HCT116 (cell line): Measurements from ENCODE around the gene FNDC3B. TPM values are rescaled to one million over a fixed set of nuclear protein-coding genes. Genes with fewer than 3 reads are reported as not detected.

ENCODE experiments used
- ATAC-seq: fragments of 200-7000 bp; cut with Tn5 transposase; 2 replicates; pipeline ENCODE4 v1.9.1; 2020; ENCODE audit warnings: mild to moderate bottlenecking, moderate library complexity
- BruUV-seq: library from RNA; stranded (reverse); fragments of 400-500 nt; replicated peaks from 2 replicates; lab custom pipeline; 2021; lab: Mats Ljungman, UMichigan
- CTCF ChIA-PET: fragments of 300-600 bp; sonication (Branson Sonifier 250); formaldehyde crosslinking; loops from one replicate; lab custom pipeline; 2021; ENCODE audit warnings: antibody characterized with exemption; lab: Charles Lee
- POLR2A ChIA-PET: fragments of 300-600, 350-600 bp; sonication (Branson Sonifier 250); formaldehyde crosslinking; loops from one replicate; lab custom pipeline; 2021; ENCODE audit warnings: antibody characterized with exemption; lab: Charles Lee
- RAD21 ChIA-PET, 2 experiments: fragments of 300-600 bp; sonication (Branson Sonifier 250); formaldehyde crosslinking; loops; one replicate each; lab custom pipeline; 2023; ENCODE audit warnings: low total read pairs in 2 of 2; ENCODE audit not compliant: uncharacterized antibody in 2 of 2, unreplicated experiment in 2 of 2, low non-redundant PET in 1 of 2; lab: Charles Lee
- DNase-seq: peaks from one replicate; pipeline ENCODE4 v3.0.0-alpha.2; 2010; ENCODE audit warnings: low read depth, low spot score
- H2AFZ ChIP-seq: fragments of 200-600 bp; shearing (Covaris generic), sonication (generic); 2 replicates; pipeline ENCODE4 v1.6.1; 2017; ENCODE audit warnings: low read depth, mixed run types, mixed read lengths, antibody characterized with exemption, low read length; ENCODE audit not compliant: poor library complexity, severe bottlenecking
- H3K27ac ChIP-seq: 2 replicates; pipeline ENCODE4 v1.5.1; 2012; ENCODE audit warnings: low read depth, low read length
- H3K27me3 ChIP-seq: fragments of 200-600 bp; sonication (generic); 2 replicates; pipeline ENCODE4 v1.6.1; 2016; ENCODE audit warnings: mixed run types, low read length, mixed read lengths; ENCODE audit not compliant: insufficient read depth
- H3K36me3 ChIP-seq, 2 experiments: fragments of 200-500 bp in 1 of 2; fragments of 200-600 bp in 1 of 2; sonication (Bioruptor generic) in 1 of 2; sonication (generic) in 1 of 2; 2 replicates each; pipeline versions ENCODE4 v1.5.1 to v1.6.1; 2014 to 2016; ENCODE audit warnings: low read length in 2 of 2, inconsistent platforms in 1 of 2, mixed read lengths in 1 of 2, mixed run types in 1 of 2; ENCODE audit not compliant: insufficient read depth in 2 of 2, control insufficient read depth in 1 of 2
- H3K4me1 ChIP-seq, 2 experiments: fragments of 200-600 bp in 1 of 2; sonication (generic) in 1 of 2; 2 replicates each; pipeline versions ENCODE4 v1.5.1 to v1.6.1; 2012 to 2017; ENCODE audit warnings: low read length in 2 of 2, inconsistent platforms in 1 of 2, mild to moderate bottlenecking in 1 of 2, mixed read lengths in 1 of 2, mixed run types in 1 of 2, moderate library complexity in 1 of 2; ENCODE audit not compliant: insufficient read depth in 2 of 2, control insufficient read depth in 1 of 2
- H3K4me2 ChIP-seq: fragments of 200-600 bp; sonication (generic); 2 replicates; pipeline ENCODE4 v1.6.1; 2017; ENCODE audit warnings: mixed run types, low read length, mixed read lengths
- H3K4me3 ChIP-seq, 2 experiments: fragments of 200-600 bp in 1 of 2; sonication (generic) in 1 of 2; replicated peaks in 1 of 2; 2 replicates each; pipeline ENCODE4 v1.5.1; 2011 to 2016; ENCODE audit warnings: low read length in 2 of 2, control low read depth in 1 of 2, low read depth in 1 of 2, mild to moderate bottlenecking in 1 of 2, mixed read lengths in 1 of 2, mixed run types in 1 of 2
- H3K79me2 ChIP-seq: fragments of 200-600 bp; sonication (generic); 2 replicates; pipeline ENCODE4 v1.6.1; 2017; ENCODE audit warnings: mild to moderate bottlenecking, mixed run types, low read length, moderate library complexity, mixed read lengths; ENCODE audit not compliant: insufficient read depth
- H3K9ac ChIP-seq: fragments of 200-600 bp; sonication (generic); 2 replicates; pipeline ENCODE4 v1.6.1; 2016; ENCODE audit warnings: low read length, mixed read lengths
- H3K9me2 ChIP-seq: fragments of 200-600 bp; sonication (generic), shearing (Covaris generic); 2 replicates; pipeline ENCODE4 v1.6.1; 2017; ENCODE audit warnings: mixed run types, mild to moderate bottlenecking, moderate library complexity; ENCODE audit not compliant: insufficient read depth
- H3K9me3 ChIP-seq, 2 experiments: fragments of 200-500 bp in 1 of 2; fragments of 200-600 bp in 1 of 2; sonication (Bioruptor generic) in 1 of 2; sonication (generic) in 1 of 2; 2 replicates each; pipeline ENCODE4 v1.6.1; 2014 to 2017; ENCODE audit warnings: low read length in 2 of 2, mixed read lengths in 2 of 2, inconsistent platforms in 1 of 2, low read depth in 1 of 2, mild to moderate bottlenecking in 1 of 2, mixed run types in 1 of 2, moderate library complexity in 1 of 2; ENCODE audit not compliant: control insufficient read depth in 1 of 2, insufficient read depth in 1 of 2
- H4K20me1 ChIP-seq: fragments of 200-600 bp; sonication (generic), shearing (Covaris generic); 2 replicates; pipeline ENCODE4 v1.6.1; 2017; ENCODE audit warnings: mixed run types, mild to moderate bottlenecking, moderate library complexity; ENCODE audit not compliant: insufficient read depth
- CBX3 ChIP-seq: IDR thresholded peaks from 2 replicates; pipeline ENCODE4 v1.6.1; 2012; ENCODE audit warnings: low read depth
- CEBPB ChIP-seq: IDR thresholded peaks from 2 replicates; pipeline ENCODE4 v1.6.1; 2012; ENCODE audit warnings: low read depth
- EGR1 ChIP-seq: IDR thresholded peaks from 2 replicates; pipeline ENCODE4 v1.6.1; 2012; ENCODE audit warnings: low read depth
- EZH2 ChIP-seq: fragments of 200-600 bp; sonication (generic); IDR thresholded peaks from 2 replicates; pipeline ENCODE4 v1.6.1; 2017; ENCODE audit warnings: antibody characterized with exemption, mixed run types
- FOSL1 ChIP-seq: IDR thresholded peaks from 2 replicates; pipeline ENCODE4 v1.6.1; 2012; ENCODE audit warnings: low read depth
- JUND ChIP-seq: IDR thresholded peaks from 2 replicates; pipeline ENCODE4 v1.6.1; 2012
- POLR2AphosphoS5 ChIP-seq: IDR thresholded peaks from 2 replicates; pipeline ENCODE4 v1.6.1; 2011; ENCODE audit warnings: mild to moderate bottlenecking, low read depth, low read length, moderate library complexity
- SIN3A ChIP-seq: IDR thresholded peaks from 2 replicates; pipeline ENCODE4 v1.6.1; 2012; ENCODE audit warnings: low read depth
- SP1 ChIP-seq: IDR thresholded peaks from 2 replicates; pipeline ENCODE4 v1.6.1; 2012; ENCODE audit warnings: low read depth
- SRF ChIP-seq: IDR thresholded peaks from 2 replicates; pipeline ENCODE4 v1.6.1; 2012; ENCODE audit warnings: low read depth
- TCF7L2 ChIP-seq: IDR thresholded peaks from 2 replicates; pipeline ENCODE4 v1.7.0; 2011; ENCODE audit warnings: borderline replicate concordance, inconsistent platforms; ENCODE audit not compliant: insufficient read depth, insufficient read length; ENCODE audit errors: extremely low read depth
- YY1 ChIP-seq: IDR thresholded peaks from 2 replicates; pipeline ENCODE4 v1.6.1; 2011; ENCODE audit warnings: low read length, low read depth, moderate library complexity, mild to moderate bottlenecking; ENCODE audit not compliant: insufficient replicate concordance; ENCODE audit errors: extremely low read depth
- ZFX ChIP-seq: fragments of 450-650 bp; IDR thresholded peaks from 2 replicates; pipeline ENCODE4 v1.6.1; 2017
- ZNF274 ChIP-seq: fragments of 200-500 bp; sonication (Bioruptor generic); IDR thresholded peaks from 2 replicates; pipeline ENCODE4 v1.6.1; 2014; ENCODE audit warnings: mild to moderate bottlenecking, low read depth, low read length, inconsistent platforms
- intact Hi-C: fragments of 100-400 bp; cut with micrococcal nuclease; formaldehyde crosslinking; loops from 2 replicates; pipeline ENCODE4 v1.10.0; 2022
- total RNA-seq: library from RNA; stranded (reverse); gene quantifications from one replicate; pipeline ENCODE4 v1.2.1, GENCODE V29; 2021; ENCODE audit not compliant: unreplicated experiment
- TF ChIP-seq, protein P1 (sequence below): IDR thresholded peaks from 2 replicates; pipeline ENCODE4 v1.6.1; 2012
- TF ChIP-seq, protein P2 (sequence below): IDR thresholded peaks from 2 replicates; pipeline ENCODE4 v1.6.1; 2011; ENCODE audit warnings: mild to moderate bottlenecking, low read length, moderate library complexity; ENCODE audit not compliant: insufficient replicate concordance; ENCODE audit errors: extremely low read depth
- TF ChIP-seq, protein P3 (sequence below), 3 experiments: fragments of 200-600 bp in 1 of 3; sonication (generic) in 1 of 3; IDR thresholded peaks in 2 of 3; conservative IDR thresholded peaks in 1 of 3; 2 replicates each; pipeline ENCODE4 v1.5.1; 2012 to 2017; ENCODE audit warnings: low read depth in 2 of 3, low read length in 2 of 3, antibody characterized with exemption in 1 of 3, borderline replicate concordance in 1 of 3, control low read depth in 1 of 3, mild to moderate bottlenecking in 1 of 3, mixed read lengths in 1 of 3, mixed run types in 1 of 3, moderate library complexity in 1 of 3; ENCODE audit not compliant: insufficient read depth in 1 of 3
- TF ChIP-seq, protein P4 (sequence below): IDR thresholded peaks from 2 replicates; pipeline ENCODE4 v1.6.1; 2012; ENCODE audit warnings: low read depth
- TF ChIP-seq, protein P5 (sequence below): IDR thresholded peaks from 2 replicates; pipeline ENCODE4 v1.6.1; 2012

The FNDC3B gene
- total RNA-seq, 1 experiment from 2014 or later = 45.7 TPM

DNA sequence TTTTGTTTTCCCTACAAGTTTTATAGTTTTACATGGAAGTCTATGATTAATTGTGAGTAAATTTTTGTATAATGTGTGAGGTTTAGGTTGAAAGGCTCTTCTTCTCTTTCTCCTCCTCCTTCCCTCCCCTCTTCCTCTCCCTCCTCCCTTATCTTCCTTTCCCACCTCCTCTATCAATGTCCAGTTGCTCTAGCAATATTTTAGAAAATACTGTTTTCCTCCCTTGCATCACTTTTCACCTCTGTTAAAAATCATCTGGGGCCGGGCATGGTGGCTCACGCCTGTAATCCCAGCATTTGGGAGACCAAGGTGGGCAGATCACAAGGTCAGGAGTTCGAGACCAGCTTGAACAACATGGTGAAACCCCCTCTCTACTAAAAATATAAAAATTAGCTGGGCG lies 119.4 kb downstream of the FNDC3B start:
- POLR2A ChIA-PET = no interaction called here
- H3K27ac ChIP-seq = no peak overlapping the region
- intact Hi-C loops = loop anchor here (10.0 kb wide), 1 partner anchor 184 kb away; no protein-coding TSS in a partner anchor
- DNase-seq (no peak), ATAC-seq (no peak)
- no peaks in the 10 kb centered on the region for H3K9me3 ChIP-seq
- H3K36me3 ChIP-seq = no peaks in the 10 kb centered on the region; a peak in 1 of 4 replicates
- no peak for TF ChIP-seq FOSL1
- TF ChIP-seq SRF = no peak
- no peak for TF ChIP-seq POLR2AphosphoS5
- no peak for TF ChIP-seq EGR1
- no peak for TF ChIP-seq ZFX
- no peak for TF ChIP-seq TCF7L2
- no peak for TF ChIP-seq CBX3
- TF ChIP-seq, protein P1, sequence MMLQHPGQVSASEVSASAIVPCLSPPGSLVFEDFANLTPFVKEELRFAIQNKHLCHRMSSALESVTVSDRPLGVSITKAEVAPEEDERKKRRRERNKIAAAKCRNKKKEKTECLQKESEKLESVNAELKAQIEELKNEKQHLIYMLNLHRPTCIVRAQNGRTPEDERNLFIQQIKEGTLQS = no peak
- TF ChIP-seq, protein P2, sequence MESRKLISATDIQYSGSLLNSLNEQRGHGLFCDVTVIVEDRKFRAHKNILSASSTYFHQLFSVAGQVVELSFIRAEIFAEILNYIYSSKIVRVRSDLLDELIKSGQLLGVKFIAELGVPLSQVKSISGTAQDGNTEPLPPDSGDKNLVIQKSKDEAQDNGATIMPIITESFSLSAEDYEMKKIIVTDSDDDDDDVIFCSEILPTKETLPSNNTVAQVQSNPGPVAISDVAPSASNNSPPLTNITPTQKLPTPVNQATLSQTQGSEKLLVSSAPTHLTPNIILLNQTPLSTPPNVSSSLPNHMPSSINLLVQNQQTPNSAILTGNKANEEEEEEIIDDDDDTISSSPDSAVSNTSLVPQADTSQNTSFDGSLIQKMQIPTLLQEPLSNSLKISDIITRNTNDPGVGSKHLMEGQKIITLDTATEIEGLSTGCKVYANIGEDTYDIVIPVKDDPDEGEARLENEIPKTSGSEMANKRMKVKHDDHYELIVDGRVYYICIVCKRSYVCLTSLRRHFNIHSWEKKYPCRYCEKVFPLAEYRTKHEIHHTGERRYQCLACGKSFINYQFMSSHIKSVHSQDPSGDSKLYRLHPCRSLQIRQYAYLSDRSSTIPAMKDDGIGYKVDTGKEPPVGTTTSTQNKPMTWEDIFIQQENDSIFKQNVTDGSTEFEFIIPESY = no peak
- TF ChIP-seq CEBPB = no peak
- TF ChIP-seq, protein P3, sequence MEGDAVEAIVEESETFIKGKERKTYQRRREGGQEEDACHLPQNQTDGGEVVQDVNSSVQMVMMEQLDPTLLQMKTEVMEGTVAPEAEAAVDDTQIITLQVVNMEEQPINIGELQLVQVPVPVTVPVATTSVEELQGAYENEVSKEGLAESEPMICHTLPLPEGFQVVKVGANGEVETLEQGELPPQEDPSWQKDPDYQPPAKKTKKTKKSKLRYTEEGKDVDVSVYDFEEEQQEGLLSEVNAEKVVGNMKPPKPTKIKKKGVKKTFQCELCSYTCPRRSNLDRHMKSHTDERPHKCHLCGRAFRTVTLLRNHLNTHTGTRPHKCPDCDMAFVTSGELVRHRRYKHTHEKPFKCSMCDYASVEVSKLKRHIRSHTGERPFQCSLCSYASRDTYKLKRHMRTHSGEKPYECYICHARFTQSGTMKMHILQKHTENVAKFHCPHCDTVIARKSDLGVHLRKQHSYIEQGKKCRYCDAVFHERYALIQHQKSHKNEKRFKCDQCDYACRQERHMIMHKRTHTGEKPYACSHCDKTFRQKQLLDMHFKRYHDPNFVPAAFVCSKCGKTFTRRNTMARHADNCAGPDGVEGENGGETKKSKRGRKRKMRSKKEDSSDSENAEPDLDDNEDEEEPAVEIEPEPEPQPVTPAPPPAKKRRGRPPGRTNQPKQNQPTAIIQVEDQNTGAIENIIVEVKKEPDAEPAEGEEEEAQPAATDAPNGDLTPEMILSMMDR (IDR thresholded peaks at IDR 0.05 in 2 of 3, conservative IDR thresholded peaks at IDR 0.05 in 1 of 3; ENCODE audit: borderline replicate concordance in 1 of 3, insufficient read depth in 1 of 3, low read depth in 2 of 3, low read length in 2 of 3) = no peak
- no peak for TF ChIP-seq ZNF274
- no peak for TF ChIP-seq SIN3A
- TF ChIP-seq, protein P4, sequence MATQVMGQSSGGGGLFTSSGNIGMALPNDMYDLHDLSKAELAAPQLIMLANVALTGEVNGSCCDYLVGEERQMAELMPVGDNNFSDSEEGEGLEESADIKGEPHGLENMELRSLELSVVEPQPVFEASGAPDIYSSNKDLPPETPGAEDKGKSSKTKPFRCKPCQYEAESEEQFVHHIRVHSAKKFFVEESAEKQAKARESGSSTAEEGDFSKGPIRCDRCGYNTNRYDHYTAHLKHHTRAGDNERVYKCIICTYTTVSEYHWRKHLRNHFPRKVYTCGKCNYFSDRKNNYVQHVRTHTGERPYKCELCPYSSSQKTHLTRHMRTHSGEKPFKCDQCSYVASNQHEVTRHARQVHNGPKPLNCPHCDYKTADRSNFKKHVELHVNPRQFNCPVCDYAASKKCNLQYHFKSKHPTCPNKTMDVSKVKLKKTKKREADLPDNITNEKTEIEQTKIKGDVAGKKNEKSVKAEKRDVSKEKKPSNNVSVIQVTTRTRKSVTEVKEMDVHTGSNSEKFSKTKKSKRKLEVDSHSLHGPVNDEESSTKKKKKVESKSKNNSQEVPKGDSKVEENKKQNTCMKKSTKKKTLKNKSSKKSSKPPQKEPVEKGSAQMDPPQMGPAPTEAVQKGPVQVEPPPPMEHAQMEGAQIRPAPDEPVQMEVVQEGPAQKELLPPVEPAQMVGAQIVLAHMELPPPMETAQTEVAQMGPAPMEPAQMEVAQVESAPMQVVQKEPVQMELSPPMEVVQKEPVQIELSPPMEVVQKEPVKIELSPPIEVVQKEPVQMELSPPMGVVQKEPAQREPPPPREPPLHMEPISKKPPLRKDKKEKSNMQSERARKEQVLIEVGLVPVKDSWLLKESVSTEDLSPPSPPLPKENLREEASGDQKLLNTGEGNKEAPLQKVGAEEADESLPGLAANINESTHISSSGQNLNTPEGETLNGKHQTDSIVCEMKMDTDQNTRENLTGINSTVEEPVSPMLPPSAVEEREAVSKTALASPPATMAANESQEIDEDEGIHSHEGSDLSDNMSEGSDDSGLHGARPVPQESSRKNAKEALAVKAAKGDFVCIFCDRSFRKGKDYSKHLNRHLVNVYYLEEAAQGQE = no peak
- TF ChIP-seq YY1 = no peak
- no peak for TF ChIP-seq JUND
- no peak for TF ChIP-seq SP1
- TF ChIP-seq, protein P5, sequence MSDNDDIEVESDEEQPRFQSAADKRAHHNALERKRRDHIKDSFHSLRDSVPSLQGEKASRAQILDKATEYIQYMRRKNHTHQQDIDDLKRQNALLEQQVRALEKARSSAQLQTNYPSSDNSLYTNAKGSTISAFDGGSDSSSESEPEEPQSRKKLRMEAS = no peak
- TF ChIP-seq EZH2 = no peak
- RAD21 ChIA-PET = no interaction called here
- H3K9ac ChIP-seq = no peak overlapping the region
- peaks cover 20% of the 10 kb centered on the region for H3K79me2 ChIP-seq
- no TSS peak for BruUV-seq
- H3K4me1 ChIP-seq = peaks cover 32% of the 10 kb centered on the region in 2 experiments
- no peaks in the 10 kb centered on the region for H4K20me1 ChIP-seq
- no peak overlapping the region for H3K4me2 ChIP-seq
- no peaks in the 10 kb centered on the region for H3K27me3 ChIP-seq
- H3K9me2 ChIP-seq = no peaks in the 10 kb centered on the region
- H3K4me3 ChIP-seq = no peak overlapping the region
- CTCF ChIA-PET = no interaction called here
- no peak overlapping the region for H2AFZ ChIP-seq
